ENCODE results near the gene LUC7L2.

Gene LUC7L2

GRCh38 chr7:139446051-139446890, 86.6 kb downstream of the LUC7L2 start:
- no peak for DNase-seq (ENCODE audit: low read depth)
- H3K4me3 ChIP-seq (ENCODE audit: low read depth, low read length) = no peak overlapping the region
- no peak for TF ChIP-seq CTCF (IDR thresholded peaks at IDR 0.05; ENCODE audit: control insufficient read depth, extremely low read depth, insufficient read depth)

GRCh38 chr7:139450851-139451250, 91.2 kb downstream of the LUC7L2 start:
- no peak for DNase-seq (ENCODE audit: low read depth)
- no peak overlapping the region for H3K4me3 ChIP-seq (ENCODE audit: low read depth, low read length)
- TF ChIP-seq CTCF (IDR thresholded peaks at IDR 0.05; ENCODE audit: control insufficient read depth, extremely low read depth, insufficient read depth) = no peak

GRCh38 chr7:139451638-139452037, 91.9 kb downstream of the LUC7L2 start:
- no peak for DNase-seq (ENCODE audit: low read depth)
- no peak for TF ChIP-seq CTCF (IDR thresholded peaks at IDR 0.05; ENCODE audit: control insufficient read depth, extremely low read depth, insufficient read depth)
- H3K4me3 ChIP-seq (ENCODE audit: low read depth, low read length) = no peak overlapping the region

- no peak overlapping the region for H3K4me3 ChIP-seq (ENCODE audit: low read depth, low read length)
- TF ChIP-seq CTCF (IDR thresholded peaks at IDR 0.05; ENCODE audit: control insufficient read depth, extremely low read depth, insufficient read depth) = no peak
- no peak for DNase-seq (ENCODE audit: low read depth)
Observed at GRCh38 chr7:139452958-139453672, 93.4 kb downstream of the LUC7L2 start.

GRCh38 chr7:139453673-139454321, 94.1 kb downstream of the LUC7L2 start:
- H3K4me3 ChIP-seq (ENCODE audit: low read depth, low read length) = no peak overlapping the region
- TF ChIP-seq CTCF (IDR thresholded peaks at IDR 0.05; ENCODE audit: control insufficient read depth, extremely low read depth, insufficient read depth) = no peak
- no peak for DNase-seq (ENCODE audit: low read depth)

GRCh38 chr7:139455789-139456188, 96.1 kb downstream of the LUC7L2 start:
- no peak overlapping the region for H3K4me3 ChIP-seq (ENCODE audit: low read depth, low read length)
- DNase-seq (ENCODE audit: low read depth) = no peak
- no peak for TF ChIP-seq CTCF (IDR thresholded peaks at IDR 0.05; ENCODE audit: control insufficient read depth, extremely low read depth, insufficient read depth)

All from LNCaP clone FGC (cell line).